ENCODE results near the gene MTARC2.
A peak's percentile ranks its signal among the peaks of the same experiment; 100 is the strongest.
"Not testable (repeated sequence)": the region's sequence is repeated elsewhere in the genome, so short reads cannot be mapped to it uniquely, and the experiment has no call there.

The MTARC2 gene

GRCh38 chr1:220732621-220733020, 15.5 kb upstream of the MTARC2 start:
- DNase-seq (ENCODE audit: low spot score): no peak

GRCh38 chr1:220733086-220733601, 15.0 kb upstream of the MTARC2 start:
- DNase-seq (ENCODE audit: low spot score): peak; percentile 88

- DNase-seq (ENCODE audit: low spot score): peak; percentile 84
Observed at GRCh38 chr1:220734571-220735326, 13.4 kb upstream of the MTARC2 start.

- DNase-seq (ENCODE audit: low spot score): not testable (repeated sequence)
Observed at GRCh38 chr1:220736283-220736682, 11.8 kb upstream of the MTARC2 start.

GRCh38 chr1:220741349-220741748, 6.8 kb upstream of the MTARC2 start:
- DNase-seq (ENCODE audit: low spot score): no peak

- DNase-seq (ENCODE audit: low spot score): no peak
Observed at GRCh38 chr1:220741825-220742224, 6.3 kb upstream of the MTARC2 start.

GRCh38 chr1:220742520-220742919, 5.6 kb upstream of the MTARC2 start:
- DNase-seq (ENCODE audit: low spot score): no peak

- DNase-seq (ENCODE audit: low spot score): no peak
Observed at GRCh38 chr1:220746851-220747250, 1.3 kb upstream of the MTARC2 start.

GRCh38 chr1:220747437-220748088, 559 bp upstream of the MTARC2 start:
- DNase-seq (ENCODE audit: low spot score): no peak

- DNase-seq (ENCODE audit: low spot score): peak; percentile 9
Observed at GRCh38 chr1:220748936-220749335, 814 bp downstream of the MTARC2 start.

GRCh38 chr1:220750131-220750515, 2.0 kb downstream of the MTARC2 start:
- peak; percentile 53 for DNase-seq (ENCODE audit: low spot score)

GRCh38 chr1:220751111-220751510, 3.0 kb downstream of the MTARC2 start:
- no peak for DNase-seq (ENCODE audit: low spot score)

- no peak for DNase-seq (ENCODE audit: low spot score)
Observed at GRCh38 chr1:220754212-220754917, 6.2 kb downstream of the MTARC2 start.

GRCh38 chr1:220754918-220755295, 6.8 kb downstream of the MTARC2 start:
- DNase-seq (ENCODE audit: low spot score): no peak

- no peak for DNase-seq (ENCODE audit: low spot score)
Observed at GRCh38 chr1:220755309-220755708, 7.2 kb downstream of the MTARC2 start.

GRCh38 chr1:220757441-220757840, 9.3 kb downstream of the MTARC2 start:
- no peak for DNase-seq (ENCODE audit: low spot score)

GRCh38 chr1:220759147-220759546, 11.0 kb downstream of the MTARC2 start:
- DNase-seq (ENCODE audit: low spot score): no peak

GRCh38 chr1:220761688-220762427, 13.7 kb downstream of the MTARC2 start:
- DNase-seq (ENCODE audit: low spot score): no peak

GRCh38 chr1:220764757-220765156, 16.6 kb downstream of the MTARC2 start:
- DNase-seq (ENCODE audit: low spot score): no peak

- no peak for DNase-seq (ENCODE audit: low spot score)
Observed at GRCh38 chr1:220767312-220768125, 19.4 kb downstream of the MTARC2 start.

GRCh38 chr1:220768126-220768601, 20.0 kb downstream of the MTARC2 start:
- DNase-seq (ENCODE audit: low spot score): no peak
